Neural progenitor cell (in vitro differentiated cells): Measurements from ENCODE around the gene PTPRU. TPM values are rescaled to one million over a fixed set of nuclear protein-coding genes. Genes with fewer than 3 reads are reported as not detected.
A peak's percentile ranks its signal among the peaks of the same experiment; 100 is the strongest.
"Not testable (repeated sequence)": the region's sequence is repeated elsewhere in the genome, so short reads cannot be mapped to it uniquely, and the experiment has no call there.

Experiments
- DNase-seq: peaks from one replicate; pipeline ENCODE4 v3.0.0-alpha.2; 2016; ENCODE audit warnings: low spot score
- H2AFZ ChIP-seq: fragments of 200-600 bp; sonication (generic); replicated peaks from 2 replicates; pipeline ENCODE4 v1.6.1; 2016; ENCODE audit warnings: antibody characterized with exemption
- H3F3A ChIP-seq: fragments of 200-600 bp; sonication (generic); 2 replicates; pipeline ENCODE4 v1.6.1; 2016; ENCODE audit warnings: antibody characterized with exemption, low read depth
- H3K27ac ChIP-seq: fragments of 200-600 bp; sonication (generic); 2 replicates; pipeline ENCODE4 v1.5.1; 2016; ENCODE audit warnings: mild to moderate bottlenecking
- H3K27me3 ChIP-seq: fragments of 200-600 bp; sonication (generic); 2 replicates; pipeline ENCODE4 v1.6.1; 2016; ENCODE audit warnings: mild to moderate bottlenecking, moderate library complexity
- H3K36me3 ChIP-seq: fragments of 200-600 bp; sonication (generic); 2 replicates; pipeline ENCODE4 v1.5.1; 2016
- H3K4me1 ChIP-seq: fragments of 200-600 bp; sonication (generic); 2 replicates; pipeline ENCODE4 v1.6.1; 2016; ENCODE audit warnings: mixed run types
- H3K4me2 ChIP-seq: fragments of 200-600 bp; sonication (generic); 2 replicates; pipeline ENCODE4 v1.6.1; 2016
- H3K4me3 ChIP-seq: fragments of 200-600 bp; sonication (generic); 2 replicates; pipeline ENCODE4 v1.5.1; 2016
- H3K79me2 ChIP-seq: fragments of 200-600 bp; sonication (generic); 2 replicates; pipeline ENCODE4 v1.6.1; 2016; ENCODE audit warnings: low read depth
- H3K9ac ChIP-seq: fragments of 200-600 bp; sonication (generic); 2 replicates; pipeline ENCODE4 v1.6.1; 2016
- H3K9me3 ChIP-seq: fragments of 200-600 bp; sonication (generic); 2 replicates; pipeline ENCODE4 v1.5.1; 2016; ENCODE audit warnings: low read depth
- H4K20me1 ChIP-seq: fragments of 200-600 bp; sonication (generic); 2 replicates; pipeline ENCODE4 v1.6.1; 2016; ENCODE audit warnings: low read depth
- H3K27ac Mint-ChIP-seq: 3 replicates; pipeline ENCODE4 v1.8.0; 2021; ENCODE audit warnings: mixed read lengths
- H3K27me3 Mint-ChIP-seq: 2 replicates; pipeline ENCODE4 v1.8.0; 2022; ENCODE audit warnings: low read depth, mild to moderate bottlenecking, inconsistent platforms, moderate library complexity, mixed read lengths; ENCODE audit not compliant: insufficient read depth
- H3K36me3 Mint-ChIP-seq: 3 replicates; pipeline ENCODE4 v1.8.0; 2021; ENCODE audit warnings: mixed read lengths
- H3K4me1 Mint-ChIP-seq: 3 replicates; pipeline ENCODE4 v1.8.0; 2021; ENCODE audit warnings: mixed read lengths
- H3K4me3 Mint-ChIP-seq: 3 replicates; pipeline ENCODE4 v1.8.0; 2021; ENCODE audit warnings: mild to moderate bottlenecking, moderate library complexity, mixed read lengths
- H3K9me3 Mint-ChIP-seq: 3 replicates; pipeline ENCODE4 v1.8.0; 2020; ENCODE audit warnings: mixed read lengths
- CTCF ChIP-seq: fragments of 200-600 bp; sonication (generic); IDR thresholded peaks from 2 replicates; pipeline ENCODE4 v1.5.1; 2017; ENCODE audit warnings: antibody characterized with exemption, mild to moderate bottlenecking
- EZH2 ChIP-seq: fragments of 200-600 bp; sonication (generic); IDR thresholded peaks from 2 replicates; pipeline ENCODE4 v1.6.1; 2017; ENCODE audit warnings: antibody characterized with exemption, mild to moderate bottlenecking, moderate library complexity
- EZH2phosphoT487 ChIP-seq: fragments of 200-600 bp; sonication (generic); IDR thresholded peaks from 2 replicates; pipeline ENCODE4 v1.6.1; 2017; ENCODE audit warnings: antibody characterized with exemption
- total RNA-seq: library from RNA; depleted of rRNA; stranded (reverse); fragments of >200 nt; gene quantifications from 2 replicates; pipeline ENCODE4 v1.2.3, GENCODE V29; 2015; ENCODE audit warnings: low replicate concordance

PTPRU gene
- total RNA-seq, 1 donor from 2014 or later: 29.5 TPM

GRCh38 chr1:29312469-29313461 lies 76.4 kb downstream of the PTPRU start:
- Histone ChIP-seq H3K4me2 (no peak overlapping the region), H3K4me1 (no peaks in the 10 kb centered on the region), H2AFZ (no peak overlapping the region), H3K36me3 (no peaks in the 10 kb centered on the region), H3K79me2 (no peaks in the 10 kb centered on the region), H3K27ac (no peak overlapping the region), H4K20me1 (no peaks in the 10 kb centered on the region), H3K27me3 (no peaks in the 10 kb centered on the region), H3K9ac (no peak overlapping the region), H3K4me3 (no peak overlapping the region), H3F3A (no peaks in the 10 kb centered on the region), H3K9me3 (no peaks in the 10 kb centered on the region)
- peaks cover 2% of the 10 kb centered on the region for H3K27me3 Mint-ChIP-seq
- no peaks in the 10 kb centered on the region for H3K9me3 Mint-ChIP-seq
- no peaks in the 10 kb centered on the region for H3K4me1 Mint-ChIP-seq
- DNase-seq: peak; percentile 23
- no peak overlapping the region for H3K4me3 Mint-ChIP-seq
- H3K27ac Mint-ChIP-seq: peak overlapping the region; percentile 10
- H3K36me3 Mint-ChIP-seq: peaks cover 20% of the 10 kb centered on the region
- TF ChIP-seq CTCF (peak; percentile 32), EZH2phosphoT487 (no peak)

GRCh38 chr1:29314685-29315084 lies 78.4 kb downstream of the PTPRU start:
- not testable (repeated sequence) for H3K9me3 ChIP-seq, H3K4me1 ChIP-seq, H3K36me3 ChIP-seq, H3K4me1 Mint-ChIP-seq, H3K79me2 ChIP-seq, H3K4me3 ChIP-seq, H3F3A ChIP-seq, H3K27ac Mint-ChIP-seq, H2AFZ ChIP-seq, DNase-seq, H3K9ac ChIP-seq, H4K20me1 ChIP-seq, H3K27me3 ChIP-seq, H3K4me3 Mint-ChIP-seq, H3K27ac ChIP-seq, H3K27me3 Mint-ChIP-seq, H3K9me3 Mint-ChIP-seq, H3K4me2 ChIP-seq
- peaks cover 20% of the 10 kb centered on the region for H3K36me3 Mint-ChIP-seq

GRCh38 chr1:29315262-29315661 lies 78.9 kb downstream of the PTPRU start:
- Histone ChIP-seq H3K4me1 (no peaks in the 10 kb centered on the region), H3F3A (no peaks in the 10 kb centered on the region), H4K20me1 (no peaks in the 10 kb centered on the region), H3K27ac (no peak overlapping the region), H3K79me2 (no peaks in the 10 kb centered on the region), H3K9me3 (no peaks in the 10 kb centered on the region), H3K36me3 (no peaks in the 10 kb centered on the region), H3K9ac (no peak overlapping the region), H3K27me3 (no peaks in the 10 kb centered on the region), H3K4me3 (no peak overlapping the region), H2AFZ (no peak overlapping the region), H3K4me2 (no peak overlapping the region)
- Mint-ChIP-seq H3K27me3 (peaks cover 4% of the 10 kb centered on the region), H3K9me3 (no peaks in the 10 kb centered on the region), H3K4me3 (no peak overlapping the region), H3K27ac (peak overlapping the region; percentile 61), H3K36me3 (peaks cover 20% of the 10 kb centered on the region), H3K4me1 (peaks cover 4% of the 10 kb centered on the region)
- DNase-seq: no peak
- TF ChIP-seq CTCF: no peak
- TF ChIP-seq EZH2phosphoT487: no peak
- no peak for TF ChIP-seq EZH2

GRCh38 chr1:29315876-29316275 lies 79.6 kb downstream of the PTPRU start:
- H3K27ac ChIP-seq: no peak overlapping the region
- Mint-ChIP-seq H3K27ac (no peak overlapping the region), H3K4me3 (no peak overlapping the region), H3K36me3 (peaks cover 18% of the 10 kb centered on the region), H3K4me1 (peaks cover 4% of the 10 kb centered on the region), H3K27me3 (peaks cover 5% of the 10 kb centered on the region), H3K9me3 (no peaks in the 10 kb centered on the region)
- no peaks in the 10 kb centered on the region for H3F3A ChIP-seq
- H2AFZ ChIP-seq: no peak overlapping the region
- H3K4me2 ChIP-seq: no peak overlapping the region
- no peaks in the 10 kb centered on the region for H3K79me2 ChIP-seq
- H4K20me1 ChIP-seq: no peaks in the 10 kb centered on the region
- TF ChIP-seq EZH2phosphoT487 (no peak), CTCF (no peak), EZH2 (no peak)
- no peaks in the 10 kb centered on the region for H3K9me3 ChIP-seq
- no peak overlapping the region for H3K4me3 ChIP-seq
- DNase-seq: no peak
- H3K36me3 ChIP-seq: no peaks in the 10 kb centered on the region
- H3K4me1 ChIP-seq: no peaks in the 10 kb centered on the region
- no peaks in the 10 kb centered on the region for H3K27me3 ChIP-seq
- no peak overlapping the region for H3K9ac ChIP-seq
